Hindlimb muscle (tissue), 1 donor: ENCODE results near the gene IPO4. TPM values are rescaled to one million over a fixed set of nuclear protein-coding genes. Genes with fewer than 3 reads are reported as not detected.
A peak's percentile ranks its signal among the peaks of the same experiment; 100 is the strongest.

ENCODE experiments used
- DNase-seq: peaks from one replicate; pipeline ENCODE4 v3.0.0-alpha.2; 2013
- polyA plus RNA-seq: library from polyadenylated mRNA; unstranded; fragments of 120-200 nt; gene quantifications from one replicate; pipeline ENCODE4 v1.2.1, GENCODE V29; 2013; ENCODE audit not compliant: insufficient read length

The IPO4 gene
- polyA plus RNA-seq, 1 donor = 33.5 TPM

DNA sequence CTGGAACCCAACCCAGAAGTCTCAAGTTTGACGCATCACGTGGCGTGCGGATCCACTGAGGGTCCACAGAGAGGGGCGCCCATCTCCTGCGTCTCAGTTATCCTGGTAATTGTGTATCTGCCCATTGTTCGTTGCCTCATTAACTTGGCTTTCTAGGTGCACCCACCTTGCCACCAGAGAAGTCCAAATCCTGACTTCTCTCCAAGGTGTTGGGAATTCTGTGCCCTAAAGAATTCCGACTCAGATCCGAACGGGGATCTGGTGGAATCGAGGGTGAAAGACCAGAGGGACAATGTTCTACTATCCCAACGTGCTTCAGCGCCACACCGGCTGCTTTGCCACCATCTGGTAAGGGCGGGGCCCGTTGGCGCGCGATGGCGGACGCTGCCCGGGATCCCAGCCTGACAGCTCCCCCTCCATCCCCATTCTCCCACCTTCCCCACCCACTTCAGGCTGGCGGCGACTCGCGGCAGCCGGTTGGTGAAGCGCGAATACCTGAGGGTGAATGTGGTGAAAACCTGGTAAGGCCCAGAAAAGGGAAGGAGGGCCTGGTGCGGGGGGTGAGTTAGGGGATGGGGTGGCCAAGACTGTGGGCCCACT is 16.3 kb downstream of the IPO4 start:
- no peak for DNase-seq

DNA sequence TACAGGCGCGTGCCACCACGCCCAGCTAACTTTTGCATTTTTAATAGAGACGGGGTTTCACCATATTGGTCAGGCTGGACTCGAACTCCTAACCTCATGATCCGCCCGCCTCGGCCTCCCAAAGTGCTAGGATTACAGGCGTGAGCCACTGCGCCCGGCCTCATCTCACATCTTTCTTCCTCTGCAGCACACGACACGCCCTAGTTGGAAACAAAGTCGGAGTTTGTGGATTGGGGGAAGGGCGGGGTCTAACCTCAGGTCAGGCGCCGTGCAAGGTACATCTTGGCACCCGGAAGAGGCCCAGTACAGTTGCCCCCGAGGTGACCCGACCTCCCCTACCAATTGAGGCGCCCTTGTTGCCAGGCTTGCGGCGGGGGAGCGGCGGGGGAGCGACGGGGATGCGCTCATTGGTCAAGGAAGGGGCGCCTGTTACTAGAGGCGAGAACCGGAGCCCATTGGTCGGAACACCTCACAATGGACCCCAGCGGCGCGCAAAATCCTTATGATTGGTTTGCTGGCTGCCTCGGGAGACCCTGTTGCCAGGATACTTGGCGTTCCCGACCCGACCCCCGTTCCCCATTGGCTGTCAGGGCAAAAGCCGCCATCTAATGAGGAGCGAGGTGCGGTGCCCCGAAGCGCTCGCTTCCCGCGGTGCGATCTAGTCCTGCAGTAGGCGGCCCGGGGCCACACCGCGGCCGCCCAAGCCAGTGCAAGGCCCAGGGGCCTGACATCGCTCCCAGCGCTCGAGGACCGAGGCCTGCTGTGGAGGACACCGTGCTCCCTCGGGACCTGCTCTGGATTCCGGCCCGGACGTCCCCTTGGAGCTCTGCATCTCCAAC is 17.0 kb downstream of the IPO4 start, which contains the start of gene REC8:
TSS of gene REC8 (plus strand) at position 659 of the 839 bp plus-strand sequence. CDS start 473 bp downstream, outside the sequence.
- DNase-seq = peak; percentile 77

DNA sequence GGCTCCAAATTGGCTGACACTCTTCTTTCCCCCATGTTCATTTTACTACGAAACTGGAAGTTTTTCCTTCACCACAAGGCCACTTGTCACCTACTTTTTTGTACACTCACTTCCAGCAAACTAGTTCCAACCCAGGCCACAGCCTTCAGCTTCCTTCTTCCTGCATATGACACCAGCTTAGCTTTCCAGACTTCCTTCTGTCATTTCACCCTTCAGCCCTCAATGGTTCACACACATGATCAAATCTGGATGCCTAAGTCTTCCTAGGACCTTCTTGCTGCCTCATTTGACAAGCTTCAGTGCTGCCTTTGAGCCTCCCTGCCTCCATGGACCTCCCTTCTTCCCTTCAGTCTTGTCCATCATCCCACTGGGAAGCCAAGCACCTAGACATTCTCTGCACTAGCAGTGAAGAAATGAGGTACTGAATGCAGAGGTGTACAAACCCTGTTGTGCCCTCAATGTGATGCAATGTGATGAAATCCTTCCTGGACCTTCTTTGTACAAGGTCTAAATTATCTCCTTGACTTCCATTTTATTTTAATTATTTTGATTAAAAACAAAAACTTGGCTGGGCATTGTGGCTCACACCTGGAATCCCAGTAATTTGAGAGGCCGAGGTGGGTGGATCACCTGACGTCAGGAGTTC is 21.0 kb downstream of the IPO4 start:
- no peak for DNase-seq

DNA sequence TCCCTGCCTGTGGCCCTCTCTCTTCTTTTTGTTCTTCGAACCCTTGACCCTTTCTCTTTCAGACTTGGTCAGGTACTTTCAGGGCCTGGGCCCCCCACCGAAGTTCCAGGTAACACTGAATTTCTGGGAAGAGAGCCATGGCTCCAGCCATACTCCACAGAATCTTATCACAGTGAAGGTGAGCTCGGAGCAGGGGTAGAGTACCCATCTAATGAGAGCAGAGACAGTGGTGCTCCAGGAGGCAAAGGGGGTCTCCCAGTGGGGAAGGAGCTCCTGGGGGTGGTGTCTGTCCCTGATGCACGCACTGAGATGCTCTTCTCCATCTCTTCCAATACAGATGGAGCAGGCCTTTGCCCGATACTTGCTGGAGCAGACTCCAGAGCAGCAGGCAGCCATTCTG is 22.8 kb downstream of the IPO4 start:
- no peak for DNase-seq

DNA sequence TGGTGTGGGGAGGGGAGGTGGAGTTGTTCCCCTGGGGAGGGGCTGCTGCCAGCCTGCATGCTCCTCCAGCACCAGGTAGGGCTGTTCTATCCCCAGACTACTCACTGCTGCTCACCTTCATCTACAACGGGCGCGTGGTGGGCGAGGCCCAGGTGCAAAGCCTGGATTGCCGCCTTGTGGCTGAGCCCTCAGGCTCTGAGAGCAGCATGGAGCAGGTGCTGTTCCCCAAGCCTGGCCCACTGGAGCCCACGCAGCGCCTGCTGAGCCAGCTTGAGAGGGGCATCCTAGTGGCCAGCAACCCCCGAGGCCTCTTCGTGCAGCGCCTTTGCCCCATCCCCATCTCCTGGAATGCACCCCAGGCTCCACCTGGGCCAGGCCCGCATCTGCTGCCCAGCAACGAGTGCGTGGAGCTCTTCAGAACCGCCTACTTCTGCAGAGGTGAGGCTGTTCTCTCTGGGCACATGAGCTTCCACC is 24.1 kb downstream of the IPO4 start:
- DNase-seq = no peak

- no peak for DNase-seq
These were observed 26.5 kb downstream of the IPO4 start for GRCh38 chr14:24162093-24162492.

GRCh38 chr14:24160850-24161804 is 27.5 kb downstream of the IPO4 start, which contains the start of gene IRF9:
Gene IRF9, plus strand, starts transcription at chr14:24161265. Its CDS starts 880 bp downstream, at chr14:24162145.
- peak; percentile 94 for DNase-seq

DNA sequence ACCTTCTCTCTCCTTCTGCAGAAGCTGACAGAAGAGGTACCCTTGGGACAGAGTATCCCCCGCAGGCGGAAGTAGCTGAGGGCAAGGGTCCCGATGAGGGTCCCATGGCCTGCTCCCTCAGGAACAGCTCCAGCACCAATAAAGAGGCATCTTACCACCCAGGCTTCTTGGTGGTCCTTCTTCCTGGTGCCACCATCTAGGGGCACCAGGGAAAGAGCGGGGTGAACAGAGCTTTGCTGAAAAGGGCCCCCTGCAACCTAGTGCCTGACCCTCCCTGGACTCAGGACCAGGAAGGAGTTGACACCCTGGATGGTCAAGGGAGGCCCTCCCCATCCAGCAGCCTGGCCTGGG is 28.1 kb downstream of the IPO4 start:
- no peak for DNase-seq

GRCh38 chr14:24159777-24160498 is 28.7 kb downstream of the IPO4 start:
- no peak for DNase-seq

DNA sequence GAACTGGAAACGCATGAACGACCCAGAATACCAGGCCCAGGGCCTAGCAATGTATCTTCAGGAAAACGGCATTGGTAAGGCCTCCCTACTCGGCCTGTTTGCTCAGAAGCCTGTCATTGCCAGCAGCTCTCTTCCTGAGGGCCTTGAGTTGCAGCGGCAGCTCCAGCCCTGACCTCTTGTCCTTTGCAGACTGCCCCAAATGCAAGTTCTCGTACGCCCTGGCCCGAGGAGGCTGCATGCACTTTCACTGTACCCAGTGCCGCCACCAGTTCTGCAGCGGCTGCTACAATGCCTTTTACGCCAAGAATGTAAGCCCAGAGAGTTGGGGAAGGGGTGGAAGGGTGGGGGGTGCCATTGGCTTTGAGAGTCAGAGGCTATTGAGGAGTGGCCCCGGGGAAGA is 31.3 kb downstream of the IPO4 start:
- DNase-seq = no peak

GRCh38 chr14:24156840-24157239 is 31.8 kb downstream of the IPO4 start:
- no peak for DNase-seq

GRCh38 chr14:24155100-24155499 is 33.5 kb downstream of the IPO4 start:
- no peak for DNase-seq

- no peak for DNase-seq
These were observed 37.1 kb downstream of the IPO4 start for GRCh38 chr14:24151404-24152080.

DNA sequence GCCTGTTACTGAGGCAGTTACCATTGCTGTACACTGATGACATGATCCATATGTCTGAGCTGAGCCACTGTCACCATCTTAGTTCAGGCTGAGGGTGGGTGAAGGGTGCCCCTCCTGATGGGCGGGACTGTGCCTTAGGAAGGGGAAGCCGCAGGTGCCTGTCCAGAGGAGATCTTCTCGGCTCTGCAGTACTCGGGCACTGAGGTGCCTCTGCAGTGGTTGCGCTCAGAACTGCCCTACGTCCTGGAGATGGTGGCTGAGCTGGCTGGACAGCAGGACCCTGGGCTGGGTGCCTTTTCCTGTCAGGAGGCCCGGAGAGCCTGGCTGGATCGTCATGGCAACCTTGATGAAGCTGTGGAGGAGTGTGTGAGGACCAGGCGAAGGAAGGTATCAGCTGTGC is 37.6 kb downstream of the IPO4 start:
- no peak for DNase-seq

DNA sequence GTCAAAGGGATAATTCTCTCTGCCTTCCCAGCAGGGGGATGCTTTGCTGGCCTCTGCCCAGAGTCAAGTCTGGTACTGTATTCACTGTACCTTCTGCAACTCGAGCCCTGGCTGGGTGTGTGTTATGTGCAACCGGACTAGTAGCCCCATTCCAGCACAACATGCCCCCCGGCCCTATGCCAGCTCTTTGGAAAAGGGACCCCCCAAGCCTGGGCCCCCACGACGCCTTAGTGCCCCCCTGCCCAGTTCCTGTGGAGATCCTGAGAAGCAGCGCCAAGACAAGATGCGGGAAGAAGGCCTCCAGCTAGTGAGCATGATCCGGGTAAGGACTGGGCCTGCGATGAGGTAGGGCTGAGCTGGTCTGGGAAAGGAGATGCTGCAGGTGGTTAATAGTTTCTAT is 38.0 kb downstream of the IPO4 start:
- no peak for DNase-seq

DNA sequence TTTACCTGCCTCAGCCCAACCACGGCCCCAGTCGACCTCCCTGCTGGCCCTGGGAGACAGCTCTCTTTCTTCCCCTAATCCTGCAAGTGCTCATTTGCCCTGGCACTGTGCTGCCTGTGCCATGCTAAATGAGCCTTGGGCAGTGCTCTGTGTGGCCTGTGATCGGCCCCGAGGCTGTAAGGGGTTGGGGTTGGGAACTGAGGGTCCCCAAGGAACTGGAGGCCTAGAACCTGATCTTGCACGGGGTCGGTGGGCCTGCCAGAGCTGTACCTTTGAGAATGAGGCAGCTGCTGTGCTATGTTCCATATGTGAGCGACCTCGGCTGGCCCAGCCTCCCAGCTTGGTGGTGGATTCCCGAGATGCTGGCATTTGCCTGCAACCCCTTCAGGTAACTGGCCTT is 38.6 kb downstream of the IPO4 start:
- no peak for DNase-seq

- no peak for DNase-seq
These were observed 39.2 kb downstream of the IPO4 start for GRCh38 chr14:24149302-24149969.

GRCh38 chr14:24147761-24148428 is 40.7 kb downstream of the IPO4 start:
- peak; percentile 36 for DNase-seq

- DNase-seq = peak; percentile 99
These were observed 41.4 kb downstream of the IPO4 start, which contains the start of gene RNF31 for GRCh38 chr14:24146978-24147760. Gene RNF31, plus strand, starts transcription at chr14:24147498. Its CDS starts 201 bp downstream, at chr14:24147699.
